Sigmoid colon (tissue), 7 donors: ENCODE data around the gene GABBR2. TPM values are rescaled to one million over a fixed set of nuclear protein-coding genes. Genes with fewer than 3 reads are reported as not detected.

Experiments
- DNase-seq: peaks from one replicate; pipeline ENCODE4 v3.0.0-alpha.2; 2019
- H3K27ac ChIP-seq, 4 donors: fragments of 200-600 bp; sonication (generic); one replicate each; pipeline ENCODE4 v1.5.1; 2016 to 2019; ENCODE audit warnings: mild to moderate bottlenecking in 1 of 4
- H3K27me3 ChIP-seq, 3 donors: fragments of 200-600 bp; sonication (generic); one replicate each; pipeline ENCODE4 v1.5.1; 2019; ENCODE audit warnings: mild to moderate bottlenecking in 1 of 3
- H3K36me3 ChIP-seq, 4 donors: fragments of 200-600 bp; sonication (generic); one replicate each; pipeline ENCODE4 v1.5.1; 2016 to 2019
- H3K4me1 ChIP-seq, 4 donors: fragments of 200-600 bp; sonication (generic); one replicate each; pipeline ENCODE4 v1.5.1; 2017 to 2019
- H3K4me3 ChIP-seq, 4 donors: fragments of 200-600 bp; sonication (generic); one replicate each; pipeline ENCODE4 v1.5.1; 2017 to 2019; ENCODE audit warnings: mild to moderate bottlenecking in 2 of 4, moderate library complexity in 1 of 4
- H3K9me3 ChIP-seq, 4 donors: fragments of 200-600 bp in 3 of 4; sonication (generic) in 3 of 4; one replicate each; pipeline versions ENCODE4 v1.5.1 to v1.6.1; 2013 to 2019
- EP300 ChIP-seq, 4 donors: sonication (generic); formaldehyde crosslinking; IDR thresholded peaks; one replicate each; pipeline ENCODE4 v1.6.1; 2017; ENCODE audit warnings: antibody characterized with exemption in 4 of 4
- POLR2A ChIP-seq, 2 donors: fragments of 450-650 bp; IDR thresholded peaks; one replicate each; pipeline ENCODE4 v1.6.1; 2016; ENCODE audit warnings: antibody characterized with exemption in 2 of 2, mild to moderate bottlenecking in 2 of 2, moderate library complexity in 2 of 2
- POLR2AphosphoS5 ChIP-seq, 4 donors: sonication (generic); formaldehyde crosslinking; IDR thresholded peaks; one replicate each; pipeline ENCODE4 v1.6.1; 2017; ENCODE audit warnings: antibody characterized with exemption in 4 of 4
- WGBS, 2 donors: extraction: QIAGEN DNeasy Blood & Tissue Kit; methylation state at CpG; one replicate each; pipeline ENCODE4 v1.1.7; 2013; 5-methylcytosine and 5-hydroxymethylcytosine counted together
- intact Hi-C: fragments of 100-400 bp; cut with DNase I; formaldehyde crosslinking; loops from one replicate; pipeline ENCODE4 v1.15.1; 2023
- polyA plus RNA-seq, 3 donors: library from polyadenylated mRNA; stranded (reverse); fragments of 200-250 nt; gene quantifications; one replicate each; pipeline ENCODE4 v1.2.3, GENCODE V29; 2013
- total RNA-seq, 4 donors: library from RNA; depleted of rRNA; stranded (reverse); fragments of >200 nt; gene quantifications; one replicate each; pipeline ENCODE4 v1.1.0, GENCODE V29; 2016
- TF ChIP-seq, protein P1 (sequence below), 4 experiments: fragments of 450-650 bp in 3 of 4; fragments of 200-600 bp in 1 of 4; IDR thresholded peaks; one replicate each; pipeline ENCODE4 v1.5.1; 2016 to 2019; ENCODE audit warnings: antibody characterized with exemption in 4 of 4, mild to moderate bottlenecking in 3 of 4, moderate library complexity in 2 of 4
- donor health status: healthy with polysubstance abuse.
- donor health status: Bipolar disorder and iron deficiency.
- donor health status: healthy.

Gene GABBR2
- total and polyA plus RNA-seq, 7 donors = under 0.01 to 0.04 (median under 0.01) TPM; not detected in 4

DNA sequence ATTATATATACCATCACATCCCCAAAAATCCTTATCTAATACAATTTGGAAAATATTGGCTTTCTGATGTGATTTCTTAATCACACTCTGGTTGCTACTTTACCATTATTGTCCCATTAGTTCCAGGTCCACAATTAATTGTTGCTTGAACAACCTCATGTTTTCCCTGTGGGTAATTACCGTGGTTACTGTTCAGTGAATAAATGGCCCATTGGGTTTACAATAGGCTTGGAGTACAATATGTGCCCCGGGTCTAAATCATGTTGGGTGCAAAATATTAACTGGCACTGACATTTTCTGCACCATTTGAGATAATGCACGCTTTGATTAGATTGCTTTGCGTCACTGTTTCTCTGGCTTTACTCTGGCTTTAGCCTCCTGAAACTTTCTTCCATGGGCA is 163.7 kb downstream of the GABBR2 start:
- no peak for DNase-seq
- TF ChIP-seq POLR2AphosphoS5 (IDR thresholded peaks at IDR 0.05) (no peak), POLR2A (IDR thresholded peaks at IDR 0.05) (no peak), EP300 (IDR thresholded peaks at IDR 0.05) (no peak)
- TF ChIP-seq, protein P1, sequence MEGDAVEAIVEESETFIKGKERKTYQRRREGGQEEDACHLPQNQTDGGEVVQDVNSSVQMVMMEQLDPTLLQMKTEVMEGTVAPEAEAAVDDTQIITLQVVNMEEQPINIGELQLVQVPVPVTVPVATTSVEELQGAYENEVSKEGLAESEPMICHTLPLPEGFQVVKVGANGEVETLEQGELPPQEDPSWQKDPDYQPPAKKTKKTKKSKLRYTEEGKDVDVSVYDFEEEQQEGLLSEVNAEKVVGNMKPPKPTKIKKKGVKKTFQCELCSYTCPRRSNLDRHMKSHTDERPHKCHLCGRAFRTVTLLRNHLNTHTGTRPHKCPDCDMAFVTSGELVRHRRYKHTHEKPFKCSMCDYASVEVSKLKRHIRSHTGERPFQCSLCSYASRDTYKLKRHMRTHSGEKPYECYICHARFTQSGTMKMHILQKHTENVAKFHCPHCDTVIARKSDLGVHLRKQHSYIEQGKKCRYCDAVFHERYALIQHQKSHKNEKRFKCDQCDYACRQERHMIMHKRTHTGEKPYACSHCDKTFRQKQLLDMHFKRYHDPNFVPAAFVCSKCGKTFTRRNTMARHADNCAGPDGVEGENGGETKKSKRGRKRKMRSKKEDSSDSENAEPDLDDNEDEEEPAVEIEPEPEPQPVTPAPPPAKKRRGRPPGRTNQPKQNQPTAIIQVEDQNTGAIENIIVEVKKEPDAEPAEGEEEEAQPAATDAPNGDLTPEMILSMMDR (IDR thresholded peaks at IDR 0.05) = no peak
- H3K4me3 ChIP-seq = no peak overlapping the region

DNA sequence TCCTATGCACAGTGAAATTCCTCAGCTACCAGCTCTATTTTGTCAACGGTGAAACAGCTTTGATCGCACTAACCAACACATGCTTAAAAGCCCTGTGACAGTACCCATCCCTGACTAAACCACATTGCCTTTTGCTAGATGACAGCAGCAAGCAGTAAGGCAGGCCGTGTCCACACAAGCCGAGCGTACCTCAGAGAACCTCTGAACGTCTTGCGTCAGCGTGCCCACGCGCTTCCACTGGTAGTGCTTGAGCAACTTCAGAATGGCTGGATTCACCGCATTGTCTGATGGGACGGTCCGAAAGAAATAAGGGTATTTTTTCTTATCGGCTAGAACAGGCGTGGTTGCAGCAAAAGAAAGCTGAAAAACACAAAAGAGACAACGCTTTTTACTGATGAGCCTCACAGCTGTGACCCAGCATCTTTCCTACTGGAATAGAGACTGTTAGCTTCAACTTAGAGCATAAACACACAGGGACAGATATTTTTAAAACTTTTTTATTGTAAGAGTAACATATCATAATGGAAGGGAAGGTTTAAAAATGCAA is 167.0 kb downstream of the GABBR2 start:
- no peak for DNase-seq
- no peak overlapping the region for H3K27ac ChIP-seq
- WGBS, 2 donors = 83 to 90% methylated on average over 16 of the region's 16 CpGs
- H3K4me1 ChIP-seq = no peaks in the 10 kb centered on the region
- H3K4me3 ChIP-seq = no peak overlapping the region
- no peaks in the 10 kb centered on the region for H3K36me3 ChIP-seq
- no peaks in the 10 kb centered on the region for H3K9me3 ChIP-seq
- intact Hi-C loops = no loop called here
- H3K27me3 ChIP-seq = no peaks in the 10 kb centered on the region
- TF ChIP-seq POLR2AphosphoS5 (IDR thresholded peaks at IDR 0.05) (no peak), EP300 (IDR thresholded peaks at IDR 0.05) (no peak), POLR2A (IDR thresholded peaks at IDR 0.05) (no peak)
- TF ChIP-seq, protein P1 (IDR thresholded peaks at IDR 0.05) = no peak

More for the DNA sequence above, 163.7 kb downstream of the GABBR2 start:
- H3K27ac ChIP-seq = no peak overlapping the region
- intact Hi-C loops = no loop called here
- 62 to 78% methylated on average over 4 of the region's 4 CpGs for WGBS, 2 donors
- H3K4me1 ChIP-seq = no peaks in the 10 kb centered on the region
- no peaks in the 10 kb centered on the region for H3K27me3 ChIP-seq
- no peaks in the 10 kb centered on the region for H3K36me3 ChIP-seq
- no peaks in the 10 kb centered on the region for H3K9me3 ChIP-seq

DNA sequence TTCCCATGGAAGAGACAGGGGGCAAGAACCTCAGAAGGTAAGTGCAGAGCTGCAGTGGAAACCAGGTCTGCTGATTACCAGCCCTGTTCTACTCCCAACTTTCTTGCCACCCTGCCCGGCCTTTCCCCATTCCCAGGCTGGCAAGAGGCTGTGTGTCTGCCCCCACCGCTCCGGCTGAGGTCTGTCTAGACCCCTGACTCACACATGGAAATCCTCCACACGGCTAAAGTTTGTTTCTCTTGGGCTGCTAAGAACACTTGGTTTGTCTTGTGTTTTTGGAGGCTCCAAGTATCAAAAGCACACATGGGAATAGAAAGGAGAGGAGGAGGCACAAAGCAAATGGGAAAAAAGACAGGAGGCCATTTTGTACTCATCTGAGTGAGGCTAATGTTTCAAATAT is 168.3 kb downstream of the GABBR2 start:
- H3K9me3 ChIP-seq = no peaks in the 10 kb centered on the region
- no peak for TF ChIP-seq POLR2A (IDR thresholded peaks at IDR 0.05)
- TF ChIP-seq, protein P1 (IDR thresholded peaks at IDR 0.05) = no peak
- no peak for TF ChIP-seq POLR2AphosphoS5 (IDR thresholded peaks at IDR 0.05)
- TF ChIP-seq EP300 (IDR thresholded peaks at IDR 0.05) = no peak
- DNase-seq = no peak
- intact Hi-C loops = no loop called here
- H3K27me3 ChIP-seq = no peaks in the 10 kb centered on the region
- no peaks in the 10 kb centered on the region for H3K36me3 ChIP-seq
- 82 to 90% methylated on average over 4 of the region's 4 CpGs for WGBS, 2 donors
- no peaks in the 10 kb centered on the region for H3K4me1 ChIP-seq
- H3K4me3 ChIP-seq = no peak overlapping the region
- no peak overlapping the region for H3K27ac ChIP-seq

DNA sequence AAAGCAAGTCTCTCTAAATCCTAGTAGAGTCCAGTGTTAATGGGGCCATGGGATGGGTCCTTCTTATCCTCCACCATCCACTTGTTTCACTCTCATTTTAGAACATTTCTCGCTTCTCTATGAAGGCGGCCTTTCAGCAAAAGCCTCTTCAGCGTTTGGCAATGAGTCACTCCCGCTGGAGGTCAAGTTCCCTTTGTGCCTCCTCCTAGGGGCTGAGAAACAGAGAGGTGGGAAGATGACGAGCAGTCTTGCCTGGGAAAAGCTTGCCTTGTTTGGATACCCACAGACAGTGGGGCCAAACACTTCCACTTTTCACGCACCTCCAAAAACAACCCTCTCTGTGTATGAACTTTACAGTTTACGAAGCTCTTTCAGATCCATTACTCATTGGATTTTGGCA is 168.8 kb downstream of the GABBR2 start:
- WGBS, 2 donors = 83 to 84% methylated on average over 7 of the region's 7 CpGs
- Histone ChIP-seq H3K4me1 (no peaks in the 10 kb centered on the region), H3K27ac (no peak overlapping the region), H3K9me3 (no peaks in the 10 kb centered on the region), H3K4me3 (no peak overlapping the region), H3K36me3 (no peaks in the 10 kb centered on the region), H3K27me3 (no peaks in the 10 kb centered on the region)
- TF ChIP-seq POLR2AphosphoS5 (IDR thresholded peaks at IDR 0.05) = no peak
- TF ChIP-seq EP300 (IDR thresholded peaks at IDR 0.05) = no peak
- TF ChIP-seq POLR2A (IDR thresholded peaks at IDR 0.05) = no peak
- TF ChIP-seq, protein P1 (IDR thresholded peaks at IDR 0.05) = no peak
- no peak for DNase-seq
- intact Hi-C loops = no loop called here

DNA sequence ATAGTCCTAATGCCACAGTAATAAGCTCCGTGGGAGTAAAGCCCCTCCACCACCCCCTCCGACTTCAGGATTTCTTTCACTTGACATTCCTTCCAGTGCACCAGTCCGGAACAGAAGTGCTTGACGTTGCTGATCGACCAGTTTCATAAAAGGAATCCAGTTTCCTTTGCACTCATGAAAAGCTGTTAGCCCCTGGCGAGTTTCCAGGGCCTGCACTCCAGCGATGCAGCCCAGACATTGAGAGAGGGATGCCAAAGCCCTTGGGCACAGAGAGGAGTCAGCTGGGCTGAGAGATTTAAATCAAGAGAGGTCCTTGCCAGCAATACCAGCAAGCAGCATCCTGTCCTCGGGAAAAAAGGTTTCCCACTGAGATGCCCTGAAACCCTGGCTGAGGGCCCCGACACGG is 170.1 kb downstream of the GABBR2 start:
- Histone ChIP-seq H3K4me1 (no peaks in the 10 kb centered on the region), H3K36me3 (no peaks in the 10 kb centered on the region), H3K9me3 (no peaks in the 10 kb centered on the region), H3K27ac (no peak overlapping the region), H3K4me3 (no peak overlapping the region), H3K27me3 (no peaks in the 10 kb centered on the region)
- intact Hi-C loops = no loop called here
- 53 to 75% methylated on average over 10 of the region's 10 CpGs for WGBS, 2 donors
- DNase-seq = no peak
- TF ChIP-seq, protein P1 (IDR thresholded peaks at IDR 0.05) = no peak
